K562 (cell line): ENCODE measurements around the gene FGD6. TPM values are rescaled to one million over a fixed set of nuclear protein-coding genes. Genes with fewer than 3 reads are reported as not detected.

Experiments
- ATAC-seq: fragments of 200-7000 bp; cut with Tn5 transposase; 3 replicates; pipeline ENCODE4 v1.9.1; 2020; ENCODE audit warnings: moderate library complexity
- BruUV-seq: library from RNA; stranded (reverse); fragments of 400-500 nt; replicated peaks from 2 replicates; lab custom pipeline; 2021; lab: Mats Ljungman, UMichigan
- CTCF ChIA-PET: fragments of 300-600 bp; formaldehyde crosslinking; extraction: SDS; loops from one replicate; lab custom pipeline; 2021; ENCODE audit warnings: low intra/inter-chr PET ratio; lab: Yijun Ruan, JAX
- POLR2A ChIA-PET: fragments of 300-600, 350-650 bp; sonication (Branson Sonifier 250); formaldehyde crosslinking; extraction: SDS; loops from one replicate; lab custom pipeline; 2021; ENCODE audit warnings: antibody characterized with exemption, inconsistent platforms; lab: Yijun Ruan, JAX
- DNase-seq, 4 experiments: peaks; one replicate each; pipeline versions ENCODE4 v3.0.0 to v3.0.0-alpha.2; 2011 to 2018; ENCODE audit warnings: low spot score in 3 of 4, mixed read lengths in 3 of 4; ENCODE audit errors: extremely low read depth in 1 of 4
- FAIRE-seq: peaks from 2 replicates; lab custom pipeline; 2011; peaks lifted over from hg19 to GRCh38; lab: Jason Lieb, UNC
- H2AFZ ChIP-seq: 2 replicates; pipeline ENCODE4 v1.6.0; 2011; ENCODE audit warnings: low read depth, low read length, control low read depth, inconsistent platforms
- H3K27ac ChIP-seq: fragments of 200-600 bp; 3 replicates; pipeline ENCODE4 v1.8.0; 2011; ENCODE audit warnings: low read depth, mild to moderate bottlenecking, control low read depth, inconsistent platforms, low read length, moderate library complexity, mixed read lengths; ENCODE audit errors: extremely low read depth
- H3K27me3 ChIP-seq, 2 experiments: fragments of 300-600 bp in 1 of 2; 2 replicates in 1 of 2; 3 replicates in 1 of 2; pipeline versions ENCODE4 v1.6.0 to v1.8.0; 2011; ENCODE audit warnings: inconsistent platforms in 2 of 2, low read length in 2 of 2, mild to moderate bottlenecking in 1 of 2, mixed read lengths in 1 of 2, moderate library complexity in 1 of 2; ENCODE audit not compliant: control insufficient read depth in 2 of 2, insufficient read depth in 2 of 2
- H3K36me3 ChIP-seq: fragments of 300-600 bp; 3 replicates; pipeline ENCODE4 v1.8.0; 2011; ENCODE audit warnings: mild to moderate bottlenecking, low read length, inconsistent platforms; ENCODE audit not compliant: control insufficient read depth, insufficient read depth
- H3K4me1 ChIP-seq, 2 experiments: fragments of 200-600 bp in 1 of 2; replicated peaks in 1 of 2; 2 replicates in 1 of 2; 3 replicates in 1 of 2; pipeline versions ENCODE4 v1.5.1 to v1.8.0; 2011; ENCODE audit warnings: inconsistent platforms in 2 of 2, low read length in 2 of 2, mild to moderate bottlenecking in 1 of 2, mixed read lengths in 1 of 2, moderate library complexity in 1 of 2; ENCODE audit not compliant: control insufficient read depth in 2 of 2, insufficient read depth in 2 of 2
- H3K4me2 ChIP-seq: 2 replicates; pipeline ENCODE4 v1.6.1; 2011; ENCODE audit warnings: low read length, control low read depth, inconsistent platforms, mixed read lengths; ENCODE audit not compliant: insufficient read depth
- H3K4me3 ChIP-seq: fragments of 200-600 bp; sonication (generic), shearing (Covaris generic); 2 replicates; pipeline ENCODE4 v1.5.1; 2016; ENCODE audit warnings: control low read depth, inconsistent platforms
- H3K79me2 ChIP-seq: fragments of 200-600 bp; 3 replicates; pipeline ENCODE4 v1.8.0; 2011; ENCODE audit warnings: low read length, inconsistent platforms; ENCODE audit not compliant: control insufficient read depth, insufficient read depth
- H3K9ac ChIP-seq, 2 experiments: 2 replicates each; pipeline versions ENCODE4 v1.6.0 to v1.6.1; 2011; ENCODE audit warnings: low read depth in 2 of 2, low read length in 2 of 2, control low read depth in 1 of 2, inconsistent platforms in 1 of 2, mild to moderate bottlenecking in 1 of 2, mixed read lengths in 1 of 2; ENCODE audit not compliant: insufficient read depth in 1 of 2
- H3K9me1 ChIP-seq: one replicate; pipeline ENCODE4 v1.6.0; 2011; ENCODE audit warnings: inconsistent platforms, mild to moderate bottlenecking, low read length, moderate library complexity; ENCODE audit not compliant: control insufficient read depth, insufficient read depth
- H3K9me3 ChIP-seq: replicated peaks from 2 replicates; pipeline ENCODE4 v1.5.1; 2011; ENCODE audit warnings: low read depth, low read length, inconsistent platforms; ENCODE audit not compliant: control insufficient read depth, insufficient read depth
- H4K20me1 ChIP-seq: replicated peaks from 2 replicates; pipeline ENCODE4 v1.6.1; 2011; ENCODE audit warnings: low read length, inconsistent platforms, mixed read lengths; ENCODE audit not compliant: control insufficient read depth, insufficient read depth
- CHCHD3 ChIP-seq: fragments of 250-450 bp; sonication (Bioruptor Pico); IDR thresholded peaks from 2 replicates; pipeline ENCODE4 v2.1.2; 2022; ENCODE audit warnings: mild to moderate bottlenecking
- NR2C1 ChIP-seq, 2 experiments: fragments of 450-650 bp; IDR thresholded peaks; 2 replicates each; pipeline ENCODE4 v1.6.1; 2017; ENCODE audit warnings: mild to moderate bottlenecking in 2 of 2, antibody characterized with exemption in 1 of 2, inconsistent platforms in 1 of 2, missing compliant biosample characterization in 1 of 2, missing genetic modification characterization in 1 of 2
- NR2C2 ChIP-seq, 2 experiments: fragments of 200-800 bp in 1 of 2; sonication (Bioruptor generic) in 1 of 2; sonication (generic) in 1 of 2; formaldehyde crosslinking in 1 of 2; IDR thresholded peaks; 2 replicates each; pipeline versions ENCODE4 v1.6.1 to v1.8.0; 2016 to 2022; ENCODE audit warnings: mild to moderate bottlenecking in 1 of 2, missing compliant biosample characterization in 1 of 2, missing genetic modification characterization in 1 of 2, missing genetic modification reagents in 1 of 2
- SREBF2 ChIP-seq: sonication (generic); formaldehyde crosslinking; IDR thresholded peaks from 2 replicates; pipeline ENCODE4 v1.4.0; 2020; ENCODE audit warnings: mild to moderate bottlenecking, missing genetic modification reagents
- XRCC3 ChIP-seq: fragments of 450-650 bp; IDR thresholded peaks from 2 replicates; pipeline ENCODE4 v1.6.1; 2017; ENCODE audit warnings: mild to moderate bottlenecking, moderate library complexity
- ZNF197 ChIP-seq: fragments of 200-800 bp; sonication (Bioruptor generic); IDR thresholded peaks from 2 replicates; pipeline ENCODE4 v1.6.1; 2016; ENCODE audit warnings: low read depth, missing genetic modification characterization, missing compliant biosample characterization
- ZNF239 ChIP-seq: fragments of 250-450 bp; sonication (Bioruptor Pico); IDR thresholded peaks from 2 replicates; pipeline ENCODE4 v1.4.0; 2020; ENCODE audit warnings: mild to moderate bottlenecking
- ZNF445 ChIP-seq: fragments of 250-450 bp; sonication (Bioruptor Pico); IDR thresholded peaks from 2 replicates; pipeline ENCODE4 v1.4.0; 2020; ENCODE audit warnings: low read depth, mild to moderate bottlenecking, moderate library complexity
- WGBS: fragments of 100-300 bp; shearing (Covaris generic); methylation state at CpG from one replicate; pipeline ENCODE4 v1.1.6; 2016; ENCODE audit warnings: low coverage, mixed read lengths; ENCODE audit not compliant: insufficient coverage; ENCODE audit errors: missing lambda C conversion rate; 5-methylcytosine and 5-hydroxymethylcytosine counted together
- in situ Hi-C: fragments of 300-500 bp; cut with MboI; formaldehyde crosslinking; loops from 4 replicates; pipeline ENCODE4 v1.15.0; 2018; ENCODE audit warnings: inconsistent platforms, mixed read lengths
- intact Hi-C: fragments of 100-400 bp; cut with micrococcal nuclease; formaldehyde crosslinking; loops from 2 replicates; pipeline ENCODE4 v1.14.2; 2022
- polyA plus RNA-seq, 8 experiments: library from polyadenylated mRNA; depleted of rRNA in 4 of 8; stranded (reverse) in 5 of 8; unstranded in 3 of 8; fragments of >200 nt; fragmentation: Nextera tagmentation in 2 of 8; fragmentation: Illumina TruSeq in 1 of 8; extraction: Ambion mirVana in 2 of 8; extraction: Trizol in 1 of 8; gene quantifications; 2 replicates each; pipeline versions ENCODE4 v1.2.1 to v1.2.3, GENCODE V29; 2011 to 2014; ENCODE audit warnings: inconsistent platforms in 1 of 8, missing spikeins in 1 of 8
- total RNA-seq, 7 experiments: library from RNA; depleted of rRNA in 6 of 7; stranded (reverse); fragments of >200 nt in 6 of 7; fragmentation: Illumina TruSeq in 2 of 7; extraction: Trizol in 2 of 7; gene quantifications; 2 replicates each; pipeline versions ENCODE4 v1.2.1 to v1.2.3, GENCODE V29; 2011 to 2021; ENCODE audit warnings: low replicate concordance in 1 of 7
- TF ChIP-seq, protein P1 (sequence below), 2 experiments: fragments of 250-450 bp in 1 of 2; fragments of 450-650 bp in 1 of 2; sonication (Bioruptor Pico) in 1 of 2; IDR thresholded peaks; 2 replicates each; pipeline versions ENCODE4 v1.6.1 to v1.8.0; 2016 to 2021; ENCODE audit warnings: mild to moderate bottlenecking in 2 of 2, moderate library complexity in 2 of 2, missing compliant biosample characterization in 1 of 2, missing genetic modification characterization in 1 of 2
- TF ChIP-seq, protein P2 (sequence below), 2 experiments: fragments of 450-650 bp; IDR thresholded peaks; 2 replicates each; pipeline ENCODE4 v1.6.1; 2018; ENCODE audit warnings: mild to moderate bottlenecking in 2 of 2, low read depth in 1 of 2; ENCODE audit not compliant: partially characterized antibody in 2 of 2
- TF ChIP-seq, protein P3 (sequence below): IDR thresholded peaks from 2 replicates; pipeline ENCODE4 v1.6.1; 2011; ENCODE audit not compliant: insufficient read length; ENCODE audit errors: extremely low read depth

Gene FGD6
- total and polyA plus RNA-seq, 9 of the 15 experiments (the other 6 are each of a cell fraction or from before 2014, with no cell fraction given): 1.5 to 11.1 (median 5.8) TPM

DNA sequence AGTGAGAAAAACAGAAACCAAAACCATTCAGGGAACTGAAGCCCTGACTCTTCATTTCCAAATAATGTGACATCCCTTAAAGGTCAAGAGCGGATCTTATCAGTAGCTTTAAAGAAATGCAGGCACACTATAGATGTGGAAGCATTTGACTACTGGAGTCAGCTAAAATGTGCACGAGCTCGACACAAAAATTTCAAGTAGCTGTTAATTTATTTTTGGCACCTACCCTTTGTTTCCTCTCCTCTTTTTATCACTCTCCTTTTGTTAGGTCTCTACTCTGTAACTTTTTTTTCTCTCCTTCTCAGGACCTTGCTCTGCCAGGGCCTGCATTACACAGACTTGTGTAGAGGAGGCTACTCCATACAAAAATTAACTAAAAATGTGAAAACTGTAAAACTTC lies 58.3 kb downstream of the FGD6 start:
- H3K4me2 ChIP-seq: no peak overlapping the region

More for the DNA sequence above, 58.3 kb downstream of the FGD6 start:
- FAIRE-seq: no peak
- DNase-seq: no peak
- BruUV-seq: no TSS peak
- no peaks in the 10 kb centered on the region for H4K20me1 ChIP-seq
- peaks cover 0 to 3% of the 10 kb centered on the region in 2 experiments; a peak in 1 of 5 replicates for H3K4me1 ChIP-seq
- no peaks in the 10 kb centered on the region for H3K9me1 ChIP-seq
- no peaks in the 10 kb centered on the region for H3K79me2 ChIP-seq
- TF ChIP-seq NR2C1 (IDR thresholded peaks at IDR 0.05): no peak
- peak; percentile 43; the same call in 1 of the 2 replicates for TF ChIP-seq NR2C1 (tag; IDR thresholded peaks at IDR 0.05)
- no peak for TF ChIP-seq CHCHD3 (CRISPR knock-in tag)
- TF ChIP-seq, protein P1, sequence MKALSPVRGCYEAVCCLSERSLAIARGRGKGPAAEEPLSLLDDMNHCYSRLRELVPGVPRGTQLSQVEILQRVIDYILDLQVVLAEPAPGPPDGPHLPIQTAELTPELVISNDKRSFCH (CRISPR knock-in tag; IDR thresholded peaks at IDR 0.05): no peak
- TF ChIP-seq, protein P1 (tag; IDR thresholded peaks at IDR 0.05): peak; percentile 40; the same call in 1 of the 2 replicates
- peak; percentile 74 for TF ChIP-seq ZNF239 (CRISPR knock-in tag)
- no peak for TF ChIP-seq ZNF445 (CRISPR knock-in tag)
- TF ChIP-seq XRCC3: no peak
- TF ChIP-seq, protein P2, sequence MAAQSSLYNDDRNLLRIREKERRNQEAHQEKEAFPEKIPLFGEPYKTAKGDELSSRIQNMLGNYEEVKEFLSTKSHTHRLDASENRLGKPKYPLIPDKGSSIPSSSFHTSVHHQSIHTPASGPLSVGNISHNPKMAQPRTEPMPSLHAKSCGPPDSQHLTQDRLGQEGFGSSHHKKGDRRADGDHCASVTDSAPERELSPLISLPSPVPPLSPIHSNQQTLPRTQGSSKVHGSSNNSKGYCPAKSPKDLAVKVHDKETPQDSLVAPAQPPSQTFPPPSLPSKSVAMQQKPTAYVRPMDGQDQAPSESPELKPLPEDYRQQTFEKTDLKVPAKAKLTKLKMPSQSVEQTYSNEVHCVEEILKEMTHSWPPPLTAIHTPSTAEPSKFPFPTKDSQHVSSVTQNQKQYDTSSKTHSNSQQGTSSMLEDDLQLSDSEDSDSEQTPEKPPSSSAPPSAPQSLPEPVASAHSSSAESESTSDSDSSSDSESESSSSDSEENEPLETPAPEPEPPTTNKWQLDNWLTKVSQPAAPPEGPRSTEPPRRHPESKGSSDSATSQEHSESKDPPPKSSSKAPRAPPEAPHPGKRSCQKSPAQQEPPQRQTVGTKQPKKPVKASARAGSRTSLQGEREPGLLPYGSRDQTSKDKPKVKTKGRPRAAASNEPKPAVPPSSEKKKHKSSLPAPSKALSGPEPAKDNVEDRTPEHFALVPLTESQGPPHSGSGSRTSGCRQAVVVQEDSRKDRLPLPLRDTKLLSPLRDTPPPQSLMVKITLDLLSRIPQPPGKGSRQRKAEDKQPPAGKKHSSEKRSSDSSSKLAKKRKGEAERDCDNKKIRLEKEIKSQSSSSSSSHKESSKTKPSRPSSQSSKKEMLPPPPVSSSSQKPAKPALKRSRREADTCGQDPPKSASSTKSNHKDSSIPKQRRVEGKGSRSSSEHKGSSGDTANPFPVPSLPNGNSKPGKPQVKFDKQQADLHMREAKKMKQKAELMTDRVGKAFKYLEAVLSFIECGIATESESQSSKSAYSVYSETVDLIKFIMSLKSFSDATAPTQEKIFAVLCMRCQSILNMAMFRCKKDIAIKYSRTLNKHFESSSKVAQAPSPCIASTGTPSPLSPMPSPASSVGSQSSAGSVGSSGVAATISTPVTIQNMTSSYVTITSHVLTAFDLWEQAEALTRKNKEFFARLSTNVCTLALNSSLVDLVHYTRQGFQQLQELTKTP (IDR thresholded peaks at IDR 0.05; ENCODE audit: low read depth in 1 of 2, partially characterized antibody in 2 of 2): peak in 1 of 2 experiments; percentile 80
- TF ChIP-seq NR2C2 (CRISPR knock-in tag; IDR thresholded peaks at IDR 0.05): no peak
- peak; percentile 61; the same call in 1 of the 2 replicates for TF ChIP-seq NR2C2 (tag; IDR thresholded peaks at IDR 0.05)
- TF ChIP-seq, protein P3, sequence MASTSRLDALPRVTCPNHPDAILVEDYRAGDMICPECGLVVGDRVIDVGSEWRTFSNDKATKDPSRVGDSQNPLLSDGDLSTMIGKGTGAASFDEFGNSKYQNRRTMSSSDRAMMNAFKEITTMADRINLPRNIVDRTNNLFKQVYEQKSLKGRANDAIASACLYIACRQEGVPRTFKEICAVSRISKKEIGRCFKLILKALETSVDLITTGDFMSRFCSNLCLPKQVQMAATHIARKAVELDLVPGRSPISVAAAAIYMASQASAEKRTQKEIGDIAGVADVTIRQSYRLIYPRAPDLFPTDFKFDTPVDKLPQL: no peak
- TF ChIP-seq SREBF2 (CRISPR knock-in tag): no peak
- no peak for TF ChIP-seq ZNF197 (CRISPR knock-in tag)
- TF ChIP-seq, all 486 proteins: peak for 5
- 18% methylated on average over 3 of the region's 3 CpGs for WGBS
- Histone ChIP-seq H3K4me3 (no peak overlapping the region), H2AFZ (no peak overlapping the region; the same call in 1 of the 2 replicates), H3K36me3 (no peaks in the 10 kb centered on the region), H3K9me3 (no peaks in the 10 kb centered on the region), H3K27ac (no peak overlapping the region), H3K9ac (no peak overlapping the region), H3K27me3 (no peaks in the 10 kb centered on the region)
- ChIA-PET POLR2A (no interaction called here), CTCF (no interaction called here)
- in situ Hi-C loops (no loop called here), intact Hi-C loops (no loop called here)
- ATAC-seq: peak; percentile 63; the same call in 2 of the 3 replicates
